Ovary (tissue), 3 donors: ENCODE measurements around the gene RGS19.

Experiments used
- CTCF ChIP-seq, 3 donors: fragments of 450-650 bp in 2 of 3; fragments of 200-600 bp in 1 of 3; IDR thresholded peaks; one replicate each; pipeline versions ENCODE4 v1.5.1 to v1.8.0; 2016 to 2022; ENCODE audit warnings: antibody characterized with exemption in 3 of 3, mild to moderate bottlenecking in 1 of 3
- EP300 ChIP-seq: sonication (generic); formaldehyde crosslinking; IDR thresholded peaks from one replicate; pipeline ENCODE4 v1.6.1; 2017; ENCODE audit warnings: antibody characterized with exemption
- POLR2A ChIP-seq: fragments of 450-650 bp; IDR thresholded peaks from one replicate; pipeline ENCODE4 v1.6.1; 2017; ENCODE audit warnings: antibody characterized with exemption, mild to moderate bottlenecking, moderate library complexity
- donor health status: DM: no; HTN: no; CAD: no.

- TF ChIP-seq CTCF (IDR thresholded peaks at IDR 0.05), result no peak
- no peak for TF ChIP-seq POLR2A
- no peak for TF ChIP-seq EP300
Measured at GRCh38 chr20:64077541-64077875, 1.8 kb downstream of the RGS19 start.
